HUDEP-2 (cell line): ENCODE results near the gene POLG2.
A peak's percentile ranks its signal among the peaks of the same experiment; 100 is the strongest.
"Not testable (repeated sequence)": the region's sequence is repeated elsewhere in the genome, so short reads cannot be mapped to it uniquely, and the experiment has no call there.

ENCODE experiments used
- DNase-seq, 76 experiments: peaks; one replicate each; lab custom pipeline; 2025; ENCODE audit not compliant: unreplicated experiment in 76 of 76; lab: John Stamatoyannopoulos, UW

Gene POLG2

GRCh38 chr17:64506201-64506575 is 9.3 kb upstream of the POLG2 start, which contains the start of gene DDX5:
TSS of gene DDX5 (minus strand) at chr17:64506289. CDS start at chr17:64506119, 170 bp downstream.
- DNase-seq, result peak in 75 of 76 experiments; percentile 34 to 100 (median 97)

GRCh38 chr17:64505340-64506200 is 8.7 kb upstream of the POLG2 start:
- DNase-seq, result peak in 74 of 76 experiments; percentile 9 to 86 (median 74)

- DNase-seq, result peak in 19 of 76 experiments; percentile 20 to 84 (median 56)
These were observed 8.0 kb upstream of the POLG2 start for GRCh38 chr17:64504769-64505339.

GRCh38 chr17:64503821-64504768 is 7.2 kb upstream of the POLG2 start:
- no peak for DNase-seq

- DNase-seq, result no peak
These were observed 6.5 kb upstream of the POLG2 start for GRCh38 chr17:64503341-64503740.

- no peak for DNase-seq
These were observed 6.0 kb upstream of the POLG2 start for GRCh38 chr17:64502809-64503208.

- DNase-seq, result no peak
These were observed 5.2 kb upstream of the POLG2 start for GRCh38 chr17:64502021-64502420.

GRCh38 chr17:64500862-64501765 is 4.3 kb upstream of the POLG2 start:
- no peak for DNase-seq

- DNase-seq, result no peak
These were observed 3.6 kb upstream of the POLG2 start for GRCh38 chr17:64500487-64500859.

GRCh38 chr17:64499805-64500486 is 3.1 kb upstream of the POLG2 start:
- DNase-seq, result no peak

- no peak for DNase-seq
These were observed 1.7 kb upstream of the POLG2 start for GRCh38 chr17:64498308-64499203.

GRCh38 chr17:64497565-64498035 is 746 bp upstream of the POLG2 start:
- DNase-seq, result peak in 8 of 76 experiments; percentile 13 to 35 (median 33)

GRCh38 chr17:64496348-64496785 is 487 bp downstream of the POLG2 start:
- DNase-seq, result peak in 3 of 76 experiments; percentile 12 to 51 (median 36)

- not testable (repeated sequence) for DNase-seq
These were observed 1.6 kb downstream of the POLG2 start for GRCh38 chr17:64495300-64495699.

- DNase-seq, result no peak
These were observed 2.7 kb downstream of the POLG2 start for GRCh38 chr17:64494121-64494520.

- peak in 7 of 76 experiments; percentile 3 to 39 (median 18) for DNase-seq
These were observed 4.3 kb downstream of the POLG2 start for GRCh38 chr17:64492481-64493109.

- DNase-seq, result no peak
These were observed 4.9 kb downstream of the POLG2 start for GRCh38 chr17:64491994-64492393.
